GM12878 (cell line): ENCODE data around the gene TRIM54. TPM values are rescaled to one million over a fixed set of nuclear protein-coding genes. Genes with fewer than 3 reads are reported as not detected.

ENCODE experiments used
- ATAC-seq: fragments of 200-7000 bp; cut with Tn5 transposase; 3 replicates; pipeline ENCODE4 v1.9.1; 2020; ENCODE audit warnings: mild to moderate bottlenecking, moderate library complexity
- BruUV-seq: library from RNA; stranded (reverse); fragments of 400-500 nt; replicated peaks from 2 replicates; lab custom pipeline; 2021; lab: Mats Ljungman, UMichigan
- CTCF ChIA-PET: fragments of 300-600 bp; sonication (Branson Sonifier 250); formaldehyde crosslinking; extraction: SDS; loops from one replicate; lab custom pipeline; 2021; ENCODE audit warnings: inconsistent platforms; lab: Yijun Ruan, JAX
- POLR2A ChIA-PET: fragments of 350-600 bp; formaldehyde crosslinking; extraction: SDS; loops from one replicate; lab custom pipeline; 2021; ENCODE audit warnings: inconsistent platforms; lab: Charles Lee
- RAD21 ChIA-PET: fragments of 300-600 bp; sonication (Branson Sonifier 250); formaldehyde crosslinking; loops from one replicate; lab custom pipeline; 2023; ENCODE audit warnings: antibody characterized with exemption; ENCODE audit not compliant: unreplicated experiment; lab: Charles Lee
- SMC1A ChIA-PET: fragments of 300-600 bp; sonication (Branson Sonifier 250); formaldehyde crosslinking; loops from one replicate; lab custom pipeline; 2023; ENCODE audit not compliant: unreplicated experiment, uncharacterized antibody; lab: Charles Lee
- DNase-seq: peaks from one replicate; pipeline ENCODE4 v3.0.0-alpha.2; 2011; ENCODE audit warnings: low read depth, low spot score
- FAIRE-seq: peaks from 3 replicates; lab custom pipeline; 2011; peaks lifted over from hg19 to GRCh38; lab: Jason Lieb, UNC
- H2AFZ ChIP-seq: 2 replicates; pipeline ENCODE4 v1.6.0; 2011; ENCODE audit warnings: low read depth, low read length, control low read depth; ENCODE audit not compliant: control insufficient read depth
- H3K27ac ChIP-seq: 2 replicates; pipeline ENCODE4 v1.5.1; 2011; ENCODE audit warnings: control low read depth; ENCODE audit not compliant: control insufficient read depth, insufficient read depth
- H3K27me3 ChIP-seq, 2 experiments: replicated peaks in 1 of 2; 2 replicates each; pipeline versions ENCODE4 v1.6.0 to v1.6.1; 2011; ENCODE audit warnings: low read length in 1 of 2; ENCODE audit not compliant: control insufficient read depth in 2 of 2, insufficient read depth in 2 of 2
- H3K36me3 ChIP-seq, 2 experiments: 2 replicates each; pipeline ENCODE4 v1.5.1; 2011; ENCODE audit warnings: low read length in 1 of 2; ENCODE audit not compliant: control insufficient read depth in 2 of 2, insufficient read depth in 2 of 2
- H3K4me1 ChIP-seq: 2 replicates; pipeline ENCODE4 v1.6.1; 2011; ENCODE audit warnings: mild to moderate bottlenecking, low read length, moderate library complexity, mixed read lengths; ENCODE audit not compliant: control insufficient read depth, insufficient read depth
- H3K4me2 ChIP-seq: 2 replicates; pipeline ENCODE4 v1.6.0; 2011; ENCODE audit warnings: control low read depth; ENCODE audit not compliant: control insufficient read depth, insufficient read depth
- H3K4me3 ChIP-seq: fragments of 200-600 bp; sonication (generic); 2 replicates; pipeline ENCODE4 v1.5.1; 2016
- H3K79me2 ChIP-seq: 2 replicates; pipeline ENCODE4 v1.6.0; 2011; ENCODE audit warnings: low read length; ENCODE audit not compliant: control insufficient read depth, insufficient read depth
- H3K9ac ChIP-seq: 2 replicates; pipeline ENCODE4 v1.8.0; 2011; ENCODE audit warnings: low read length, control low read depth, mixed read lengths; ENCODE audit not compliant: control insufficient read depth, insufficient read depth
- H3K9me3 ChIP-seq: replicated peaks from 3 replicates; pipeline ENCODE4 v1.5.1; 2011; ENCODE audit warnings: mild to moderate bottlenecking, low read length; ENCODE audit not compliant: control insufficient read depth, insufficient read depth
- H4K20me1 ChIP-seq: 2 replicates; pipeline ENCODE4 v1.6.0; 2011; ENCODE audit not compliant: control insufficient read depth, insufficient read depth
- BACH1 ChIP-seq: fragments of 450-650 bp; IDR thresholded peaks from 2 replicates; pipeline ENCODE4 v1.6.1; 2017; ENCODE audit warnings: mild to moderate bottlenecking, borderline replicate concordance
- CREB1 ChIP-seq: IDR thresholded peaks from 2 replicates; pipeline ENCODE4 v1.6.1; 2012; ENCODE audit warnings: low read depth, mild to moderate bottlenecking, inconsistent platforms
- E2F4 ChIP-seq: IDR thresholded peaks from 2 replicates; pipeline ENCODE4 v1.6.1; 2012; ENCODE audit warnings: low read depth, low read length, improper control_type of control experiment
- RELB ChIP-seq: fragments of 450-650 bp; IDR thresholded peaks from 2 replicates; pipeline ENCODE4 v1.6.1; 2017; ENCODE audit warnings: low read depth, mild to moderate bottlenecking, moderate library complexity
- SKIL ChIP-seq: fragments of 450-650 bp; IDR thresholded peaks from 2 replicates; pipeline ENCODE4 v1.6.1; 2017; ENCODE audit warnings: mild to moderate bottlenecking, low read depth, inconsistent platforms; ENCODE audit not compliant: poor library complexity, severe bottlenecking
- USF1 ChIP-seq: IDR thresholded peaks from 2 replicates; pipeline ENCODE4 v1.6.1; 2011; ENCODE audit warnings: borderline replicate concordance, low read depth, mild to moderate bottlenecking, moderate library complexity, mixed read lengths, low read length; ENCODE audit not compliant: insufficient read depth; ENCODE audit errors: extremely low read length
- ZBTB4 ChIP-seq: fragments of 450-650 bp; formaldehyde crosslinking; IDR thresholded peaks from 2 replicates; pipeline ENCODE4 v1.4.0; 2022; ENCODE audit warnings: mild to moderate bottlenecking, moderate library complexity
- ZNF207 ChIP-seq: fragments of 450-650 bp; IDR thresholded peaks from 2 replicates; pipeline ENCODE4 v1.6.1; 2014; ENCODE audit warnings: antibody characterized with exemption, mild to moderate bottlenecking, borderline replicate concordance
- ZNF274 ChIP-seq: IDR thresholded peaks from one replicate; pipeline ENCODE4 v1.8.0; 2011; ENCODE audit not compliant: insufficient read length, insufficient read depth
- ZZZ3 ChIP-seq: IDR thresholded peaks from 2 replicates; pipeline ENCODE4 v1.6.1; 2011; ENCODE audit warnings: low read depth; ENCODE audit not compliant: control insufficient read depth, insufficient read length
- WGBS: methylation state at CpG from one replicate; pipeline ENCODE4 v1.1.6; 2016; ENCODE audit warnings: low lambda C conversion rate; ENCODE audit not compliant: insufficient replicate concordance, insufficient coverage; ENCODE audit errors: missing lambda C conversion rate; 5-methylcytosine and 5-hydroxymethylcytosine counted together
- in situ Hi-C: fragments of 300-500 bp; cut with MboI; formaldehyde crosslinking; loops from 9 replicates; pipeline ENCODE4 v1.14.3; 2018; ENCODE audit warnings: mixed read lengths
- intact Hi-C: fragments of 100-400 bp; cut with micrococcal nuclease; formaldehyde crosslinking; loops from one replicate; pipeline ENCODE4 v1.14.2; 2022; ENCODE audit not compliant: unreplicated experiment
- polyA plus RNA-seq, 11 experiments: library from polyadenylated mRNA; depleted of rRNA in 4 of 11; unstranded in 6 of 11; stranded (reverse) in 5 of 11; fragments of >200 nt; fragmentation: Nextera tagmentation in 4 of 11; fragmentation: Illumina TruSeq in 1 of 11; extraction: Ambion mirVana in 4 of 11; extraction: Trizol in 1 of 11; gene quantifications; 1 replicate in 1 of 11; 2 replicates in 10 of 11; pipeline versions ENCODE4 v1.2.1 to v1.2.3, GENCODE V29; 2011 to 2016; ENCODE audit warnings: inconsistent platforms in 2 of 11, missing spikeins in 2 of 11, low read depth in 1 of 11
- total RNA-seq, 4 experiments: library from RNA; depleted of rRNA in 3 of 4; stranded (reverse); fragments of >200 nt in 3 of 4; fragmentation: Illumina TruSeq in 1 of 4; extraction: Trizol in 1 of 4; gene quantifications; 2 replicates each; pipeline versions ENCODE4 v1.2.1 to v1.2.3, GENCODE V29; 2013 to 2021

The TRIM54 gene
- total and polyA plus RNA-seq, 10 of the 15 experiments (the other 5 are each of a cell fraction or from before 2014, with no cell fraction given), result 0.03 to 0.08 TPM; not detected in 8

GRCh38 chr2:27303093-27304025 is 21.1 kb downstream of the TRIM54 start:
- Histone ChIP-seq H3K27me3 (no peaks in the 10 kb centered on the region; a peak in 1 of 4 replicates), H4K20me1 (no peaks in the 10 kb centered on the region), H2AFZ (peak overlapping the region; percentile 75), H3K36me3 (no peaks in the 10 kb centered on the region), H3K4me2 (peak overlapping the region; percentile 63), H3K27ac (no peak overlapping the region), H3K4me3 (peak overlapping the region; percentile 48; the same call in 1 of the 2 replicates), H3K9me3 (no peaks in the 10 kb centered on the region; the same call in 2 of the 3 replicates), H3K9ac (no peak overlapping the region; the same call in 1 of the 2 replicates), H3K4me1 (no peaks in the 10 kb centered on the region), H3K79me2 (no peaks in the 10 kb centered on the region)
- BruUV-seq, result no TSS peak
- DNase-seq (no peak), FAIRE-seq (peak; percentile 87), ATAC-seq (peak; percentile 82)
- ChIA-PET POLR2A (interaction anchor here (0.6 to 1.4 kb wide), 4 partner anchors 11 to 309 kb away, joined by 3 to 4 read pairs (median 3); no protein-coding TSS in a partner anchor), CTCF (interaction anchor here (0.6 to 4.0 kb wide), 75 partner anchors 9 to 719 kb away, joined by 3 to 60 read pairs (median 4); partner anchors contain the start of genes EIF2B4, GTF3C2, MPV17 and NRBP1), SMC1A (interaction anchor here (0.6 to 2.4 kb wide), 28 partner anchors 8 to 469 kb away, joined by 3 to 17 read pairs (median 3); partner anchors contain the start of genes CCDC121, GPN1 and PREB), RAD21 (interaction anchor here (0.9 to 3.5 kb wide), 12 partner anchors 11 to 457 kb away, joined by 3 to 25 read pairs (median 6); partner anchors contain the start of gene TRIM54)
- in situ Hi-C loops, result no loop called here
- 22% methylated on average over 25 of the region's 25 CpGs for WGBS
- intact Hi-C loops, result loop anchor here (1.0 to 5.0 kb wide), 2 partner anchors 205 to 341 kb away; no protein-coding TSS in a partner anchor
- TF ChIP-seq ZNF207, result no peak
- TF ChIP-seq RELB, result peak; percentile 40; the same call in 1 of the 2 replicates
- TF ChIP-seq ZNF274, result no peak
- no peak for TF ChIP-seq ZZZ3
- no peak for TF ChIP-seq USF1
- TF ChIP-seq SKIL, result no peak
- no peak for TF ChIP-seq ZBTB4 (CRISPR knock-in tag)
- 0 out of 2 replicates have a peak, but pooled peaks have one; percentile 19 for TF ChIP-seq CREB1
- TF ChIP-seq E2F4, result no peak
- no peak for TF ChIP-seq BACH1
